GM18520 (cell line): ENCODE results near the gene CFAP91.

Experiments
- ATAC-seq: cut with Tn5 transposase; IDR thresholded peaks from one replicate; pipeline ENCODE4 v1.9.1; 2021; ENCODE audit not compliant: unreplicated experiment

The CFAP91 gene

GRCh38 chr3:119702530-119703527, at the start of gene CFAP91:
TSS of gene CFAP91 (plus strand) at chr3:119703022. CDS start at chr3:119703099, 77 bp downstream.
- ATAC-seq, result peak; percentile 74

GRCh38 chr3:119653876-119654275, 48.9 kb upstream of the CFAP91 start:
- no peak for ATAC-seq

GRCh38 chr3:119657887-119658702, 44.7 kb upstream of the CFAP91 start:
- no peak for ATAC-seq

GRCh38 chr3:119658994-119659393, 43.8 kb upstream of the CFAP91 start:
- no peak for ATAC-seq

GRCh38 chr3:119659606-119660291, 43.1 kb upstream of the CFAP91 start:
- no peak for ATAC-seq

- ATAC-seq, result no peak
Observed at GRCh38 chr3:119660474-119661440, 42.1 kb upstream of the CFAP91 start, which contains the start of gene POPDC2. TSS of gene POPDC2 (minus strand) at chr3:119660589. CDS start at chr3:119660423, 166 bp downstream.

- no peak for ATAC-seq
Observed at GRCh38 chr3:119662604-119663373, 40.0 kb upstream of the CFAP91 start.

- ATAC-seq, result no peak
Observed at GRCh38 chr3:119663885-119664284, 38.9 kb upstream of the CFAP91 start.

GRCh38 chr3:119664370-119664769, 38.5 kb upstream of the CFAP91 start:
- ATAC-seq, result no peak

GRCh38 chr3:119664850-119665379, 37.9 kb upstream of the CFAP91 start:
- no peak for ATAC-seq

GRCh38 chr3:119665954-119666559, 36.8 kb upstream of the CFAP91 start:
- no peak for ATAC-seq

- ATAC-seq, result no peak
Observed at GRCh38 chr3:119669906-119670570, 32.8 kb upstream of the CFAP91 start.

GRCh38 chr3:119672776-119673175, 30.0 kb upstream of the CFAP91 start:
- ATAC-seq, result no peak

- ATAC-seq, result no peak
Observed at GRCh38 chr3:119673875-119674274, 28.9 kb upstream of the CFAP91 start.

- no peak for ATAC-seq
Observed at GRCh38 chr3:119675188-119675874, 27.5 kb upstream of the CFAP91 start.

GRCh38 chr3:119676020-119676419, 26.8 kb upstream of the CFAP91 start:
- ATAC-seq, result no peak
